Measurements from ENCODE around the gene TSPAN11. TPM values are rescaled to one million over a fixed set of nuclear protein-coding genes. Genes with fewer than 3 reads are reported as not detected.

Gene TSPAN11
- total and polyA plus RNA-seq, 2 of the 4 experiments (the other 2 are of a cell fraction) = 0.18 to 0.26 TPM

- no TSS peak for BruUV-seq (replicated peaks)
- H2BK5ac ChIP-seq (ENCODE audit: low read depth, low read length, poor library complexity, severe bottlenecking) = no peak overlapping the region
- H3K9me1 ChIP-seq (ENCODE audit: insufficient read depth, low read length) = no peaks in the 10 kb centered on the region; the same call in 1 of the 2 replicates
- in situ Hi-C loops (cut with MboI; ENCODE audit: low sequenced_read_pairs) (no loop called here), dilution Hi-C loops (cut with HindIII; ENCODE audit: low sequenced_read_pairs, unreplicated experiment) (no loop called here), intact Hi-C loops (cut with micrococcal nuclease) (no loop called here)
- H3K23ac ChIP-seq (ENCODE audit: low read depth, low read length) = no peak overlapping the region
- H4K8ac ChIP-seq (ENCODE audit: low read depth in 2 of 2, low read length in 2 of 2) = no peak overlapping the region; a peak in 1 of 4 replicates
- no peak overlapping the region for H3K4ac ChIP-seq (ENCODE audit: low read depth, low read length)
- H4K20me1 ChIP-seq (ENCODE audit: insufficient read depth, low read length) = no peaks in the 10 kb centered on the region
- H3K4me3 ChIP-seq (ENCODE audit: insufficient read depth, low read depth, low read length) = peak overlapping the region; percentile 3
- no peak overlapping the region for H4K5ac ChIP-seq (ENCODE audit: low read depth, low read length)
- H3K9me3 ChIP-seq (ENCODE audit: control insufficient read depth, insufficient read depth, low read length) = no peaks in the 10 kb centered on the region
- ATAC-seq (ENCODE audit: low read depth) (peak; percentile 5; the same call in 1 of the 2 replicates), DNase-seq (no peak)
- no peak overlapping the region for H3K18ac ChIP-seq (ENCODE audit: low read depth, low read length)
- no CpG with 5 or more reads among the region's 11 CpGs for WGBS, 2 experiments (ENCODE audit: extremely low coverage in 2 of 2, insufficient read length in 1 of 2)
- ChIA-PET POLR2A (ENCODE audit: unreplicated experiment) (no interaction called here), CTCF (interaction anchor here (0.7 kb wide), 1 partner anchor 9 kb away, joined by 3 read pairs; no protein-coding TSS in a partner anchor)
- no peak overlapping the region for H3K9ac ChIP-seq (ENCODE audit: low read depth, low read length)
- H3K56ac ChIP-seq (ENCODE audit: extremely low read depth, insufficient read depth, low read length) = no peak overlapping the region
- no peaks in the 10 kb centered on the region for H3K79me1 ChIP-seq (ENCODE audit: low read depth in 1 of 2, low read length in 2 of 2)
- no peak overlapping the region for H3K14ac ChIP-seq (replicated peaks; ENCODE audit: low read depth, low read length)
- no peak overlapping the region for H2BK15ac ChIP-seq (ENCODE audit: low read depth, low read length)
- H4K91ac ChIP-seq (ENCODE audit: insufficient read depth, low read depth, low read length) = no peak overlapping the region
- no peak overlapping the region; the same call in 1 of the 2 replicates for H2AK5ac ChIP-seq (ENCODE audit: low read depth, low read length)
- peak overlapping the region; percentile 76 for H2AK9ac ChIP-seq (replicated peaks; ENCODE audit: low read depth, low read length, poor library complexity)
- peak overlapping the region; percentile 88 for H2AFZ ChIP-seq (replicated peaks; ENCODE audit: low read length, poor library complexity)
- H3K4me2 ChIP-seq (ENCODE audit: low read depth, low read length) = peak overlapping the region; percentile 53; the same call in 1 of the 2 replicates
- H3K27ac ChIP-seq (ENCODE audit: insufficient read depth, low read length) = no peak overlapping the region
- no peak overlapping the region for H2BK20ac ChIP-seq (ENCODE audit: low read depth, low read length)
- no peak for TF ChIP-seq BHLHE40 (IDR thresholded peaks at IDR 0.05; ENCODE audit: low read depth, low read length)
- TF ChIP-seq NFE2L2 (IDR thresholded peaks at IDR 0.05; ENCODE audit: low read depth, low read length) = no peak
- TF ChIP-seq MAFK (IDR thresholded peaks at IDR 0.05; ENCODE audit: low read depth, low read length) = no peak
- no peak for TF ChIP-seq RFX5 (IDR thresholded peaks at IDR 0.05; ENCODE audit: low read depth, low read length)
- TF ChIP-seq ELK1 (IDR thresholded peaks at IDR 0.05; ENCODE audit: borderline replicate concordance, low read depth, low read length) = no peak
- TF ChIP-seq CTCF (conservative IDR thresholded peaks at IDR 0.05; ENCODE audit: low read depth, low read length) = no peak
- TF ChIP-seq CHD1 (IDR thresholded peaks at IDR 0.05; ENCODE audit: low read depth, low read length) = no peak
- TF ChIP-seq USF2 (IDR thresholded peaks at IDR 0.05; ENCODE audit: low read depth, low read length) = no peak
- TF ChIP-seq RCOR1 (IDR thresholded peaks at IDR 0.05; ENCODE audit: insufficient replicate concordance, low read length) = no peak
- no peak for TF ChIP-seq MAZ (IDR thresholded peaks at IDR 0.05; ENCODE audit: borderline replicate concordance, low read depth, low read length)
- no peak for TF ChIP-seq MXI1 (IDR thresholded peaks at IDR 0.05; ENCODE audit: borderline replicate concordance, low read depth, low read length)
- no peak for TF ChIP-seq RAD21 (IDR thresholded peaks at IDR 0.05; ENCODE audit: low read length)
- TF ChIP-seq CEBPB (IDR thresholded peaks at IDR 0.05; ENCODE audit: low read depth, low read length) = no peak
- TF ChIP-seq POLR2A (IDR thresholded peaks at IDR 0.05; ENCODE audit: low read depth, low read length) = no peak
- TF ChIP-seq FOS (IDR thresholded peaks at IDR 0.05; ENCODE audit: low read depth, low read length) = no peak
- no peak for TF ChIP-seq SMC3 (IDR thresholded peaks at IDR 0.05; ENCODE audit: low read depth, low read length)
- no peaks in the 10 kb centered on the region for H3K36me3 ChIP-seq (ENCODE audit: control insufficient read depth, insufficient read depth, low read length)
- peaks cover 13% of the 10 kb centered on the region; the same call in 1 of the 2 replicates for H3K27me3 ChIP-seq (ENCODE audit: control insufficient read depth, insufficient read depth, low read length)
- no peak overlapping the region for H2BK120ac ChIP-seq (ENCODE audit: low read depth, low read length)
- H3K4me1 ChIP-seq (ENCODE audit: control insufficient read depth, insufficient read depth, low read length) = peaks cover 3% of the 10 kb centered on the region; the same call in 1 of the 2 replicates
These were observed 823 bp upstream of the TSPAN11 start for GRCh38 chr12:30925607-30926242.

Data from IMR-90 (cell line).